ENCODE data around the gene RND3. TPM values are rescaled to one million over a fixed set of nuclear protein-coding genes. Genes with fewer than 3 reads are reported as not detected.

Gene RND3
- total RNA-seq, 4 donors from 2014 or later = 12.6 to 69.4 (median 41.1) TPM

- Histone ChIP-seq H3K36me3 (no peaks in the 10 kb centered on the region), H3K27ac (peak overlapping the region in 1 of 2 donors; percentile 40)
Observed at GRCh38 chr2:150471813-150472510, 15.5 kb downstream of the RND3 start.

DNA sequence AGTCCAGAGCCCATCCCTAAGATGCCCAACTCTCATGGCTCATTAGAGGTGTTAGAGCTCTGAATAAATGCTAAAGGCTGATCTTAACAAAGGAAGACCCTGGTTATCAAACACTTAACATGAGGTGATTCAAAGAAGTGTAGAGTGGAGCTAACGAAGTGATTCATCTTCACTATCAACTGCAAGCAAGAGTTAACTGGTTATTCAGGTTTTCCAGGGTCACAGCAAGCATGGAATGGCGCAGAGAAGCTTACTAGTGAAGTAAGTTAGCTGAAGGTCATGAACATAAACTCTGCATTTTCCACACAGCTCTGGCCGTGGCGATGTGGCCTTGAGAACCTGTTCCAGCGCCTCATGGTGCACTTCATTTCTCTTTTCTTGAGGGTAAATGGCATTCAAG, 17.0 kb downstream of the RND3 start:
- no peak for TF ChIP-seq POLR2A (IDR thresholded peaks at IDR 0.05)
- TF ChIP-seq, protein P1, sequence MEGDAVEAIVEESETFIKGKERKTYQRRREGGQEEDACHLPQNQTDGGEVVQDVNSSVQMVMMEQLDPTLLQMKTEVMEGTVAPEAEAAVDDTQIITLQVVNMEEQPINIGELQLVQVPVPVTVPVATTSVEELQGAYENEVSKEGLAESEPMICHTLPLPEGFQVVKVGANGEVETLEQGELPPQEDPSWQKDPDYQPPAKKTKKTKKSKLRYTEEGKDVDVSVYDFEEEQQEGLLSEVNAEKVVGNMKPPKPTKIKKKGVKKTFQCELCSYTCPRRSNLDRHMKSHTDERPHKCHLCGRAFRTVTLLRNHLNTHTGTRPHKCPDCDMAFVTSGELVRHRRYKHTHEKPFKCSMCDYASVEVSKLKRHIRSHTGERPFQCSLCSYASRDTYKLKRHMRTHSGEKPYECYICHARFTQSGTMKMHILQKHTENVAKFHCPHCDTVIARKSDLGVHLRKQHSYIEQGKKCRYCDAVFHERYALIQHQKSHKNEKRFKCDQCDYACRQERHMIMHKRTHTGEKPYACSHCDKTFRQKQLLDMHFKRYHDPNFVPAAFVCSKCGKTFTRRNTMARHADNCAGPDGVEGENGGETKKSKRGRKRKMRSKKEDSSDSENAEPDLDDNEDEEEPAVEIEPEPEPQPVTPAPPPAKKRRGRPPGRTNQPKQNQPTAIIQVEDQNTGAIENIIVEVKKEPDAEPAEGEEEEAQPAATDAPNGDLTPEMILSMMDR (IDR thresholded peaks at IDR 0.05) = no peak
- DNase-seq = no peak
- no peaks in the 10 kb centered on the region for H3K27me3 ChIP-seq
- H3K27ac ChIP-seq = no peak overlapping the region
- H3K4me1 ChIP-seq = peaks cover 0 to 3% of the 10 kb centered on the region in 2 donors
- H3K4me3 ChIP-seq = no peak overlapping the region
- no peaks in the 10 kb centered on the region for H3K36me3 ChIP-seq
- intact Hi-C loops (cut with DNase I; ENCODE audit: low total_unique reads) = no loop called here
- H3K9me3 ChIP-seq = no peaks in the 10 kb centered on the region

More at GRCh38 chr2:150471813-150472510, 15.5 kb downstream of the RND3 start:
- Histone ChIP-seq H3K4me3 (no peak overlapping the region), H3K27me3 (no peaks in the 10 kb centered on the region), H3K9me3 (no peaks in the 10 kb centered on the region), H3K4me1 (peaks cover 0 to 3% of the 10 kb centered on the region in 2 donors)
- no peak for DNase-seq
- intact Hi-C loops (cut with DNase I; ENCODE audit: low total_unique reads) = no loop called here
- TF ChIP-seq POLR2A (IDR thresholded peaks at IDR 0.05) = no peak
- TF ChIP-seq, protein P1 (IDR thresholded peaks at IDR 0.05) = no peak

GRCh38 chr2:150469706-150470274, 17.7 kb downstream of the RND3 start:
- H3K36me3 ChIP-seq = no peaks in the 10 kb centered on the region
- H3K27ac ChIP-seq = no peak overlapping the region
- H3K4me1 ChIP-seq = peaks cover 0 to 3% of the 10 kb centered on the region in 2 donors

GRCh38 chr2:150468350-150468960, 19.0 kb downstream of the RND3 start:
- Histone ChIP-seq H3K4me1 (peaks cover 0 to 3% of the 10 kb centered on the region in 2 donors), H3K9me3 (no peaks in the 10 kb centered on the region), H3K36me3 (no peaks in the 10 kb centered on the region), H3K27ac (peak overlapping the region; percentile 18 to 45), H3K27me3 (no peaks in the 10 kb centered on the region), H3K4me3 (no peak overlapping the region)
- intact Hi-C loops (cut with DNase I; ENCODE audit: low total_unique reads) = no loop called here
- TF ChIP-seq, protein P1 (IDR thresholded peaks at IDR 0.05) = no peak
- TF ChIP-seq POLR2A (IDR thresholded peaks at IDR 0.05) = no peak
- DNase-seq = no peak

More at GRCh38 chr2:150469706-150470274, 17.7 kb downstream of the RND3 start:
- Histone ChIP-seq H3K9me3 (no peaks in the 10 kb centered on the region), H3K4me3 (no peak overlapping the region), H3K27me3 (no peaks in the 10 kb centered on the region)
- TF ChIP-seq, protein P1 (IDR thresholded peaks at IDR 0.05) = no peak
- no peak for TF ChIP-seq POLR2A (IDR thresholded peaks at IDR 0.05)
- intact Hi-C loops (cut with DNase I; ENCODE audit: low total_unique reads) = no loop called here
- DNase-seq = no peak

DNA sequence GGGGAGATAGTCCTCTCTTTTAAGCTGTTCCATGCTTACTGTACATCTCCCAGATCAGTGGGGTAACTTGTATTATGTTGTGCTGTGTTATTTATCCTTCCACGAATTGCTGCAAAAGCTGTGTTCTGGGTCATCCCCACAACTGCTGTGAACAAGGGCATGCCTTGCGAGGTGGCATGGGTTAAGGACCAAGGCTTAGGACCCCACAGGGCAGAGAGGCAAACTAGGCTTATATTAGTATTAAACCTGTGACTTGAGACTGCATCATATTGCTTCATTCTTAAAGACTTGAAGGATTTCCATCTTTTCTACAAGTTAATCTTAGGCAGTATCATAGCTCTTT, 19.9 kb downstream of the RND3 start:
- Histone ChIP-seq H3K4me3 (no peak overlapping the region), H3K4me1 (peaks cover 0 to 3% of the 10 kb centered on the region in 2 donors), H3K36me3 (no peaks in the 10 kb centered on the region), H3K9me3 (no peaks in the 10 kb centered on the region), H3K27me3 (no peaks in the 10 kb centered on the region), H3K27ac (peak overlapping the region; percentile 63 to 72)
- intact Hi-C loops (cut with DNase I; ENCODE audit: low total_unique reads) = no loop called here
- no peak for DNase-seq
- TF ChIP-seq POLR2A (IDR thresholded peaks at IDR 0.05) = no peak
- TF ChIP-seq, protein P1 (IDR thresholded peaks at IDR 0.05) = no peak
